Loucy (cell line): ENCODE results near the gene FNDC1.

ENCODE experiments used
- H2AFZ ChIP-seq: fragments of 200-600 bp; sonication (generic); 2 replicates; pipeline ENCODE4 v1.6.0; 2016; ENCODE audit warnings: antibody characterized with exemption, mild to moderate bottlenecking, low read length, moderate library complexity
- H3F3A ChIP-seq: fragments of 200-600 bp; 2 replicates; pipeline ENCODE4 v1.6.0; 2016; ENCODE audit warnings: antibody characterized with exemption, low read depth, mild to moderate bottlenecking
- H3K27me3 ChIP-seq: fragments of 200-600 bp; sonication (generic); 2 replicates; pipeline ENCODE4 v1.6.1; 2014; ENCODE audit warnings: low read length, mild to moderate bottlenecking; ENCODE audit not compliant: insufficient read depth, poor library complexity, severe bottlenecking
- H3K36me3 ChIP-seq: fragments of 200-600 bp; sonication (generic); 2 replicates; pipeline ENCODE4 v1.6.1; 2016; ENCODE audit warnings: low read length; ENCODE audit not compliant: insufficient read depth
- H3K4me1 ChIP-seq: fragments of 200-600 bp; sonication (generic); 2 replicates; pipeline ENCODE4 v1.5.1; 2014; ENCODE audit warnings: low read length, mild to moderate bottlenecking; ENCODE audit not compliant: insufficient read depth, poor library complexity, severe bottlenecking
- H3K4me2 ChIP-seq: fragments of 200-600 bp; sonication (generic); 2 replicates; pipeline ENCODE4 v1.6.0; 2014; ENCODE audit warnings: antibody characterized with exemption, low read length, low read depth, mild to moderate bottlenecking; ENCODE audit not compliant: poor library complexity, severe bottlenecking
- H3K4me3 ChIP-seq: fragments of 200-600 bp; sonication (generic); 2 replicates; pipeline ENCODE4 v1.5.1; 2014; ENCODE audit warnings: low read length, mild to moderate bottlenecking, mixed read lengths; ENCODE audit not compliant: poor library complexity, severe bottlenecking
- H3K79me2 ChIP-seq: fragments of 200-600 bp; sonication (generic); 2 replicates; pipeline ENCODE4 v1.6.1; 2014; ENCODE audit warnings: low read length; ENCODE audit not compliant: insufficient read depth
- H3K9ac ChIP-seq: fragments of 200-600 bp; sonication (generic); 2 replicates; pipeline ENCODE4 v1.6.0; 2014; ENCODE audit warnings: mild to moderate bottlenecking, low read depth, low read length, moderate library complexity; ENCODE audit not compliant: poor library complexity, severe bottlenecking
- H3K9me2 ChIP-seq: fragments of 200-600 bp; sonication (generic); replicated peaks from 2 replicates; pipeline ENCODE4 v1.6.1; 2016; ENCODE audit warnings: low read depth, low read length, mixed read lengths
- H3K9me3 ChIP-seq: fragments of 200-600 bp; sonication (generic); 2 replicates; pipeline ENCODE4 v1.6.1; 2014; ENCODE audit warnings: mild to moderate bottlenecking, antibody characterized with exemption, low read length, low read depth; ENCODE audit not compliant: insufficient read depth
- H4K20me1 ChIP-seq: fragments of 200-600 bp; sonication (generic); 2 replicates; pipeline ENCODE4 v1.6.0; 2014; ENCODE audit warnings: antibody characterized with exemption, low read length, mild to moderate bottlenecking; ENCODE audit not compliant: insufficient read depth, poor library complexity, severe bottlenecking
- CTCF ChIP-seq: fragments of 200-600 bp; sonication (generic); conservative IDR thresholded peaks from 2 replicates; pipeline ENCODE4 v1.5.1; 2014; ENCODE audit warnings: mild to moderate bottlenecking, antibody characterized with exemption, low read length
- EZH2phosphoT487 ChIP-seq: fragments of 200-600 bp; IDR thresholded peaks from 2 replicates; pipeline ENCODE4 v1.6.1; 2018; ENCODE audit warnings: antibody characterized with exemption, mild to moderate bottlenecking, moderate library complexity, borderline replicate concordance

FNDC1 gene

GRCh38 chr6:159213405-159213804 is 44.2 kb downstream of the FNDC1 start:
- no peak overlapping the region for H3K4me3 ChIP-seq
- no peak overlapping the region for H3K4me2 ChIP-seq
- TF ChIP-seq CTCF (no peak), EZH2phosphoT487 (no peak)
- no peaks in the 10 kb centered on the region for H4K20me1 ChIP-seq
- H3K9me2 ChIP-seq = no peaks in the 10 kb centered on the region
- no peaks in the 10 kb centered on the region for H3K4me1 ChIP-seq
- H3F3A ChIP-seq = no peaks in the 10 kb centered on the region
- no peak overlapping the region for H2AFZ ChIP-seq
- no peaks in the 10 kb centered on the region for H3K79me2 ChIP-seq
- no peaks in the 10 kb centered on the region for H3K27me3 ChIP-seq
- no peak overlapping the region for H3K9ac ChIP-seq
- no peaks in the 10 kb centered on the region for H3K9me3 ChIP-seq
- H3K36me3 ChIP-seq = no peaks in the 10 kb centered on the region

GRCh38 chr6:159214281-159214680 is 45.1 kb downstream of the FNDC1 start:
- no peaks in the 10 kb centered on the region for H3F3A ChIP-seq
- H3K36me3 ChIP-seq = no peaks in the 10 kb centered on the region
- TF ChIP-seq EZH2phosphoT487 = no peak
- TF ChIP-seq CTCF = no peak
- H2AFZ ChIP-seq = no peak overlapping the region
- no peak overlapping the region for H3K9ac ChIP-seq
- H3K27me3 ChIP-seq = no peaks in the 10 kb centered on the region
- no peak overlapping the region for H3K4me3 ChIP-seq
- no peaks in the 10 kb centered on the region for H3K9me2 ChIP-seq
- no peak overlapping the region for H3K4me2 ChIP-seq
- H4K20me1 ChIP-seq = no peaks in the 10 kb centered on the region
- no peaks in the 10 kb centered on the region for H3K9me3 ChIP-seq
- H3K79me2 ChIP-seq = no peaks in the 10 kb centered on the region
- H3K4me1 ChIP-seq = no peaks in the 10 kb centered on the region

- no peak overlapping the region for H2AFZ ChIP-seq
- H3K9ac ChIP-seq = no peak overlapping the region
- H3K4me3 ChIP-seq = no peak overlapping the region
- H3K9me3 ChIP-seq = no peaks in the 10 kb centered on the region
- H3K9me2 ChIP-seq = no peaks in the 10 kb centered on the region
- TF ChIP-seq EZH2phosphoT487 (no peak), CTCF (no peak)
- no peaks in the 10 kb centered on the region for H3K79me2 ChIP-seq
- H3F3A ChIP-seq = no peaks in the 10 kb centered on the region
- H3K27me3 ChIP-seq = no peaks in the 10 kb centered on the region
- H3K36me3 ChIP-seq = no peaks in the 10 kb centered on the region
- no peaks in the 10 kb centered on the region for H4K20me1 ChIP-seq
- no peak overlapping the region for H3K4me2 ChIP-seq
- H3K4me1 ChIP-seq = no peaks in the 10 kb centered on the region
Measured at GRCh38 chr6:159217595-159218275, 48.5 kb downstream of the FNDC1 start.
